Spleen (tissue), 11 donors: ENCODE data around the gene CDK11B. TPM values are rescaled to one million over a fixed set of nuclear protein-coding genes. Genes with fewer than 3 reads are reported as not detected.
A peak's percentile ranks its signal among the peaks of the same experiment; 100 is the strongest.

Source experiments
- DNase-seq: peaks from one replicate; pipeline ENCODE4 v3.0.0-alpha.2; 2020
- H3K27ac ChIP-seq, 8 donors: fragments of 200-600 bp; sonication (generic) in 7 of 8; 1 replicate in 4 of 8; 2 replicates in 4 of 8; pipeline versions ENCODE4 v1.5.0 to v1.8.0; 2016 to 2021; ENCODE audit warnings: inconsistent platforms in 4 of 8, mild to moderate bottlenecking in 4 of 8, moderate library complexity in 1 of 8
- H3K27me3 ChIP-seq, 7 donors: fragments of 200-600 bp; sonication (generic) in 6 of 7; replicated peaks in 1 of 7; 1 replicate in 4 of 7; 2 replicates in 3 of 7; pipeline versions ENCODE4 v1.5.0 to v1.8.0; 2016 to 2021; ENCODE audit warnings: inconsistent platforms in 3 of 7, mild to moderate bottlenecking in 1 of 7
- H3K36me3 ChIP-seq, 6 donors: fragments of 200-600 bp; sonication (generic) in 5 of 6; 1 replicate in 4 of 6; 2 replicates in 2 of 6; pipeline versions ENCODE4 v1.5.0 to v1.8.0; 2016 to 2021; ENCODE audit warnings: inconsistent platforms in 2 of 6
- H3K4me1 ChIP-seq, 6 donors: fragments of 200-600 bp; sonication (generic) in 5 of 6; 1 replicate in 3 of 6; 2 replicates in 3 of 6; pipeline versions ENCODE4 v1.5.0 to v1.8.0; 2016 to 2021; ENCODE audit warnings: inconsistent platforms in 3 of 6
- H3K4me3 ChIP-seq, 8 donors: fragments of 200-600 bp; sonication (generic) in 7 of 8; 1 replicate in 4 of 8; 2 replicates in 4 of 8; pipeline versions ENCODE4 v1.5.0 to v1.8.0; 2016 to 2021; ENCODE audit warnings: inconsistent platforms in 4 of 8, mild to moderate bottlenecking in 4 of 8, moderate library complexity in 2 of 8
- H3K9me3 ChIP-seq, 8 donors: fragments of 200-600 bp; sonication (generic) in 7 of 8; 1 replicate in 4 of 8; 2 replicates in 4 of 8; pipeline versions ENCODE4 v1.5.0 to v1.8.0; 2016 to 2021; ENCODE audit warnings: inconsistent platforms in 4 of 8
- POLR2A ChIP-seq, 3 donors: fragments of 450-650 bp; IDR thresholded peaks; one replicate each; pipeline ENCODE4 v1.5.1; 2017; ENCODE audit warnings: antibody characterized with exemption in 3 of 3, mild to moderate bottlenecking in 1 of 3
- POLR2AphosphoS5 ChIP-seq, 3 donors: sonication (generic); formaldehyde crosslinking; IDR thresholded peaks; one replicate each; pipeline ENCODE4 v1.5.1; 2017; ENCODE audit warnings: antibody characterized with exemption in 3 of 3
- WGBS, 5 donors: extraction: QIAGEN DNeasy Blood & Tissue Kit in 3 of 5; methylation state at CpG; one replicate each; pipeline versions ENCODE4 v1.1.5 to v1.1.7; 2013 to 2018; 5-methylcytosine and 5-hydroxymethylcytosine counted together
- intact Hi-C: fragments of 100-400 bp; cut with DNase I; formaldehyde crosslinking; loops from one replicate; pipeline ENCODE4 v1.15.0; 2023; ENCODE audit warnings: low total_unique reads
- polyA plus RNA-seq, 3 donors: library from polyadenylated mRNA; stranded (reverse); fragments of 200-250 nt; gene quantifications; one replicate each; pipeline ENCODE4 v1.2.1, GENCODE V29; 2013
- total RNA-seq, 7 donors: library from RNA; depleted of rRNA in 3 of 7; stranded (reverse); fragments of >200 nt in 3 of 7; fragmentation: NEBNext Ultra II Directional in 4 of 7; extraction: Animal tissue kit (Norgen Biotek cat#: 25700) in 4 of 7; gene quantifications; one replicate each; pipeline versions ENCODE4 v1.1.0 to v1.2.1, GENCODE V29; 2016 to 2021
- TF ChIP-seq, protein P1 (sequence below), 11 experiments: fragments of 200-600 bp in 7 of 11; fragments of 450-650 bp in 4 of 11; sonication (generic) in 4 of 11; IDR thresholded peaks in 8 of 11; conservative IDR thresholded peaks in 3 of 11; 1 replicate in 7 of 11; 2 replicates in 4 of 11; pipeline versions ENCODE4 v1.4.0 to v1.8.0; 2016 to 2021; ENCODE audit warnings: antibody characterized with exemption in 11 of 11, inconsistent platforms in 4 of 11, mild to moderate bottlenecking in 1 of 11
- donor health status: healthy with polysubstance abuse.
- donor health status: DM: no; HTN: no; CAD: no; lungs with moderate emphysema.
- donor health status: DM: no; HTN: no; CAD: no.
- donor health status: Bipolar disorder and iron deficiency.
- donor health status: healthy.
- donor health status: DM: no; HTN: no; CAD: no.
- donor health status: DM: yes; HTN: yes; CAD: no.

The CDK11B gene
- total and polyA plus RNA-seq, 10 donors, result 19.4 to 38.2 (median 29.2) TPM

DNA sequence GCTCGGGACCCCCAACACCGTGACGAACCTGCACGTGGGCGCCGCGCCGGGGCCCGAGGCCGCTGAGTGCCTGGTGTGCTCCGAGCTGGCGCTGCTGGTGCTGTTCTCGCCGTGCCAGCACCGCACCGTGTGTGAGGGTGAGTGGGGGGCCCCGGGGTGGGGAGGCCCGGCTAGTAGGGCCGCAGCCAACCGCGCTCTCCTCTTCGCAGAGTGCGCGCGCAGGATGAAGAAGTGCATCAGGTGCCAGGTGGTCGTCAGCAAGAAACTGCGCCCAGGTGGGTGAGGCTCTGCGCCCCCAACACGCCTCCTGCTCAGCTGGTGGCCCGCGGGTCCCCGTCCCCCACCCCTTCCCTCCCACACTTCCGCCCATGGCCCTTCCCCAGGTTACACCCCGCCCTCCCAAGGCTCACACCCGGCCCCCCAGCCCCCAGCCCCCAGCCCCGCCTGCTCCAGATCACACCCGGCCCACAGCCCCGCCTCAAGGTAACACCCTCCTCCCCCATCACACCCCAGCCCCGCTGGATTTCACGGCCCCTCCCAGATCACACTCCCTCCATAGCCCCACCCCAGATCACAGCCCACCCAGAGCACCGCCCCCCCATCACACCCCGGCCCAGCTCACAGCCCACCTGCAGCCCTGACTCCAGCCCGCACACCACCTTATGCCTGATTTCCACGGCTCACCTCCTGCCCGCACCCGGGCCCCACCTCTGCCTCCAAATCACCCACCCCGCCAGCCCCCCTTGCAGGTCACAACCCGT, 29.2 kb downstream of the CDK11B start:
- Histone ChIP-seq H3K4me1 (peaks cover 0 to 46% (median 28%) of the 10 kb centered on the region in 6 donors), H3K36me3 (peaks cover 0 to 46% (median 7%) of the 10 kb centered on the region in 6 donors), H3K9me3 (no peaks in the 10 kb centered on the region), H3K4me3 (peak overlapping the region; percentile 30 to 71 (median 42)), H3K27me3 (peaks cover 3 to 45% (median 22%) of the 10 kb centered on the region in 7 donors), H3K27ac (peak overlapping the region; percentile 61 to 91 (median 84))
- intact Hi-C loops, result no loop called here
- TF ChIP-seq POLR2AphosphoS5 (IDR thresholded peaks at IDR 0.05), result peak in 1 of 3 donors; percentile 63
- TF ChIP-seq, protein P1, sequence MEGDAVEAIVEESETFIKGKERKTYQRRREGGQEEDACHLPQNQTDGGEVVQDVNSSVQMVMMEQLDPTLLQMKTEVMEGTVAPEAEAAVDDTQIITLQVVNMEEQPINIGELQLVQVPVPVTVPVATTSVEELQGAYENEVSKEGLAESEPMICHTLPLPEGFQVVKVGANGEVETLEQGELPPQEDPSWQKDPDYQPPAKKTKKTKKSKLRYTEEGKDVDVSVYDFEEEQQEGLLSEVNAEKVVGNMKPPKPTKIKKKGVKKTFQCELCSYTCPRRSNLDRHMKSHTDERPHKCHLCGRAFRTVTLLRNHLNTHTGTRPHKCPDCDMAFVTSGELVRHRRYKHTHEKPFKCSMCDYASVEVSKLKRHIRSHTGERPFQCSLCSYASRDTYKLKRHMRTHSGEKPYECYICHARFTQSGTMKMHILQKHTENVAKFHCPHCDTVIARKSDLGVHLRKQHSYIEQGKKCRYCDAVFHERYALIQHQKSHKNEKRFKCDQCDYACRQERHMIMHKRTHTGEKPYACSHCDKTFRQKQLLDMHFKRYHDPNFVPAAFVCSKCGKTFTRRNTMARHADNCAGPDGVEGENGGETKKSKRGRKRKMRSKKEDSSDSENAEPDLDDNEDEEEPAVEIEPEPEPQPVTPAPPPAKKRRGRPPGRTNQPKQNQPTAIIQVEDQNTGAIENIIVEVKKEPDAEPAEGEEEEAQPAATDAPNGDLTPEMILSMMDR (IDR thresholded peaks at IDR 0.05 in 8 of 11, conservative IDR thresholded peaks at IDR 0.05 in 3 of 11), result no peak
- DNase-seq, result peak; percentile 93
- WGBS, 5 donors, result 23 to 34% (median 29%) methylated on average over 27 to 48 of the region's 48 CpGs

DNA sequence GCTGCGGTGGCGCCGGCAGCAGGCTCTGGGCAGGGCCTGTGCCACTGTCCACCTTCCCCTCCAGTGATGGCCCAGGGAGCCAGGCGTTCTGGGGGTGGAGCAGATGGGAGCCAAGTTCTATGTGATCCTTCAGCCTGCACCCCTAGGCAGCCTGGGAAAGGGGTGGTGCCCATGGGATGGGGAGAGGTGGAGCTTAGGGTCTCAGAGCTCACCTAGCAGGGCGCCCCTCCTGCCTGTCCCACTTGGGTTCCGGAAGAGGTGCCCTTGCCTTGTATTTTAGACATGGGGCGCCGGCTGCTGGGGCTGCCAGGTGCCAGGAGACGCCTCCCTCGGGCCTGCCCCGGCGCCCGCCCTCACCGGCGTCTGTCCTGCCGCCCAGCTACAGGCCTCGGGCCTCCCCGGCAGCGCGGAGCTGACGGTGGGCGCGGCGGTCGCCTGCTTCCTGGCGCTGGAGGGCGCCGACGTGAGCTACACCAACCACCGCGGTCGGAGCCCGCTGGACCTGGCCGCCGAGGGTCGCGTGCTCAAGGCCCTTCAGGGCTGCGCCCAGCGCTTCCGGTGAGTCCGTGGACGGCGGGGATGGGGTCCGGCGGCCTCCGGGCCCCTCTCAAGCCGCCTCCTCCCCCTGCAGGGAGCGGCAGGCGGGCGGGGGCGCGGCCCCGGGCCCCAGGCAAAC, 29.9 kb downstream of the CDK11B start:
- Histone ChIP-seq H3K27ac (peak overlapping the region; percentile 61 to 91 (median 84)), H3K9me3 (no peaks in the 10 kb centered on the region), H3K4me3 (peak overlapping the region; percentile 30 to 71 (median 42)), H3K27me3 (peaks cover 3 to 45% (median 22%) of the 10 kb centered on the region in 7 donors), H3K36me3 (peaks cover 0 to 53% (median 7%) of the 10 kb centered on the region in 6 donors), H3K4me1 (peaks cover 0 to 46% (median 28%) of the 10 kb centered on the region in 6 donors)
- TF ChIP-seq, protein P1 (IDR thresholded peaks at IDR 0.05 in 8 of 11, conservative IDR thresholded peaks at IDR 0.05 in 3 of 11), result no peak
- TF ChIP-seq POLR2AphosphoS5 (IDR thresholded peaks at IDR 0.05), result peak in 2 of 3 donors; percentile 16
- no peak for TF ChIP-seq POLR2A (IDR thresholded peaks at IDR 0.05)
- 29 to 61% (median 32%) methylated on average over 22 to 53 of the region's 53 CpGs for WGBS, 5 donors
- intact Hi-C loops, result no loop called here
- peak; percentile 90 for DNase-seq

DNA sequence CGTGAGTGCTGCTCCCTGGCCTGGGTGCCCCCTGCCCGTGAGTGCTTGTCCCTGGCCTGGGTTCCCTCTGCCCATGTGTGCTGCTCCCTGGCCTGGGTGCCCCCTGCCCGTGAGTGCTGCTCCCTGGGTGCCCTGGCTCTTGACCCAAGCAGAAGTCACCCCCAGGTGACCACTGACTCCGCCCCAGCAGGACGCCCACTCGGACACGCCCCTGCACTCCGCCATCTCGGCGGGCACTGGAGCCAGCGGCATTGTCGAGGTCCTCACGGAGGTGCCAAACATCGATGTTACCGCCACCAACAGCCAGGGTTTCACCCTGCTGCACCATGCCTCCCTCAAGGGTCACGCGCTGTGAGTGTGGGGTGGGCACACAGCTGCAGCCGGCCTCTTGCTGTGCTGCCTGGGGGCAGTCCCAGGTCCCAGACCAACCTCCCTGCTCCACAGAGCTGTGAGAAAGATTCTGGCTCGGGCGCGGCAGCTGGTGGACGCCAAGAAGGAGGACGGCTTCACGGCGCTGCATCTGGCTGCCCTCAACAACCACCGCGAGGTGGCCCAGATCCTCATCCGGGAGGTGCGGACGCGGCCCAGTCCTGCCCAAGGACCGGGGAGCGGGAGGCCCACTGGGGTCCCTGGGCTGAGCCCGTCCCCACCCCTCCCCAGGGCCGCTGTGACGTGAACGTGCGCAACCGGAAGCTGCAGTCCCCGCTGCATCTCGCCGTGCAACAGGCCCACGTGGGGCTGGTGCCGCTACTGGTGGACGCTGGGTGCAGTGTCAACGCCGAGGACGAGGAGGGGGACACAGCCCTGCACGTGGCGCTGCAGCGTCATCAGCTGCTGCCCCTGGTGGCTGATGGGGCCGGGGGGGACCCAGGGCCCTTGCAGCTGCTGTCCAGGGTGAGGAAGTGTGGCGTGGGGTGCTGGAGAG, 30.7 kb downstream of the CDK11B start:
- intact Hi-C loops, result no loop called here
- 92 to 94% (median 93%) methylated on average over 14 to 53 of the region's 53 CpGs for WGBS, 5 donors
- DNase-seq, result peak; percentile 87
- H3K27ac ChIP-seq, result peak overlapping the region in 7 of 8 donors; percentile 68 to 91 (median 84)
- H3K4me3 ChIP-seq, result peak overlapping the region in 2 of 8 donors; percentile 44 to 71
- H3K4me1 ChIP-seq, result peaks cover 0 to 46% (median 28%) of the 10 kb centered on the region in 6 donors
- H3K27me3 ChIP-seq, result peaks cover 3 to 45% (median 22%) of the 10 kb centered on the region in 7 donors
- H3K36me3 ChIP-seq, result peaks cover 0 to 61% (median 7%) of the 10 kb centered on the region in 6 donors
- TF ChIP-seq POLR2A (IDR thresholded peaks at IDR 0.05), result no peak
- TF ChIP-seq POLR2AphosphoS5 (IDR thresholded peaks at IDR 0.05), result peak in 2 of 3 donors; percentile 20 to 47
- TF ChIP-seq, protein P1 (IDR thresholded peaks at IDR 0.05 in 8 of 11, conservative IDR thresholded peaks at IDR 0.05 in 3 of 11), result no peak
- no peaks in the 10 kb centered on the region for H3K9me3 ChIP-seq
